Measurements from ENCODE around the gene CETP.

GRCh38 chr16:57026778-57027062 is 65.0 kb downstream of the CETP start:
- TF ChIP-seq CTCF (conservative IDR thresholded peaks at IDR 0.05 in 1 of 2, IDR thresholded peaks at IDR 0.05 in 1 of 2; ENCODE audit: extremely low read depth in 1 of 2, insufficient read depth in 1 of 2, low read depth in 1 of 2, low read length in 2 of 2), result no peak
- TF ChIP-seq EZH2 (IDR thresholded peaks at IDR 0.05; ENCODE audit: borderline replicate concordance, low read length), result no peak

All from mammary epithelial cell (primary cell).